GM19468 (cell line): Measurements from ENCODE around the gene OGFOD2.

Experiments used
- ATAC-seq: cut with Tn5 transposase; IDR thresholded peaks from one replicate; pipeline ENCODE4 v1.9.1; 2021; ENCODE audit warnings: mild to moderate bottlenecking, moderate library complexity, moderate number of reproducible peaks; ENCODE audit not compliant: unreplicated experiment; ENCODE audit errors: extremely low read depth

Gene OGFOD2

GRCh38 chr12:122949816-122950675 is 25.0 kb upstream of the OGFOD2 start:
- no peak for ATAC-seq

GRCh38 chr12:122951406-122951805 is 23.6 kb upstream of the OGFOD2 start:
- ATAC-seq = no peak

GRCh38 chr12:122951979-122952892 is 22.8 kb upstream of the OGFOD2 start:
- peak; percentile 56 for ATAC-seq

- ATAC-seq = no peak
Observed at GRCh38 chr12:122955156-122955555, 19.9 kb upstream of the OGFOD2 start.

GRCh38 chr12:122956035-122956434 is 19.0 kb upstream of the OGFOD2 start:
- no peak for ATAC-seq

GRCh38 chr12:122958198-122958888 is 16.7 kb upstream of the OGFOD2 start:
- ATAC-seq = no peak

- ATAC-seq = no peak
Observed at GRCh38 chr12:122959566-122960192, 15.4 kb upstream of the OGFOD2 start.

- ATAC-seq = no peak
Observed at GRCh38 chr12:122960193-122960569, 14.9 kb upstream of the OGFOD2 start.

- no peak for ATAC-seq
Observed at GRCh38 chr12:122961531-122962329, 13.3 kb upstream of the OGFOD2 start.

- no peak for ATAC-seq
Observed at GRCh38 chr12:122963941-122964265, 11.1 kb upstream of the OGFOD2 start.

- no peak for ATAC-seq
Observed at GRCh38 chr12:122964439-122965257, 10.4 kb upstream of the OGFOD2 start.

GRCh38 chr12:122965321-122965751 is 9.7 kb upstream of the OGFOD2 start:
- no peak for ATAC-seq

GRCh38 chr12:122965851-122966742 is 8.9 kb upstream of the OGFOD2 start, which contains the start of gene ABCB9:
TSS of gene ABCB9 (minus strand) at chr12:122966463. CDS start at chr12:122960235, 6,228 bp downstream.
- no peak for ATAC-seq

- no peak for ATAC-seq
Observed at GRCh38 chr12:122966743-122967550, 8.1 kb upstream of the OGFOD2 start.

GRCh38 chr12:122968104-122968503 is 6.9 kb upstream of the OGFOD2 start:
- no peak for ATAC-seq

- ATAC-seq = no peak
Observed at GRCh38 chr12:122969676-122970075, 5.4 kb upstream of the OGFOD2 start.
